Epithelial cell of esophagus (primary cell): ENCODE measurements around the gene UBL7.
A peak's percentile ranks its signal among the peaks of the same experiment; 100 is the strongest.

Source experiments
- DNase-seq: peaks from one replicate; pipeline ENCODE4 v3.0.0; 2010; ENCODE audit warnings: low read depth
- H3K4me3 ChIP-seq: 2 replicates; pipeline ENCODE4 v1.5.1; 2011; ENCODE audit warnings: mild to moderate bottlenecking, low read length, control low read depth
- TF ChIP-seq, protein P1 (sequence below): IDR thresholded peaks from 2 replicates; pipeline ENCODE4 v1.5.1; 2011; ENCODE audit warnings: low read depth, mild to moderate bottlenecking, low read length, control low read depth, inconsistent platforms; ENCODE audit not compliant: insufficient read depth; ENCODE audit errors: missing control alignments

UBL7 gene

DNA sequence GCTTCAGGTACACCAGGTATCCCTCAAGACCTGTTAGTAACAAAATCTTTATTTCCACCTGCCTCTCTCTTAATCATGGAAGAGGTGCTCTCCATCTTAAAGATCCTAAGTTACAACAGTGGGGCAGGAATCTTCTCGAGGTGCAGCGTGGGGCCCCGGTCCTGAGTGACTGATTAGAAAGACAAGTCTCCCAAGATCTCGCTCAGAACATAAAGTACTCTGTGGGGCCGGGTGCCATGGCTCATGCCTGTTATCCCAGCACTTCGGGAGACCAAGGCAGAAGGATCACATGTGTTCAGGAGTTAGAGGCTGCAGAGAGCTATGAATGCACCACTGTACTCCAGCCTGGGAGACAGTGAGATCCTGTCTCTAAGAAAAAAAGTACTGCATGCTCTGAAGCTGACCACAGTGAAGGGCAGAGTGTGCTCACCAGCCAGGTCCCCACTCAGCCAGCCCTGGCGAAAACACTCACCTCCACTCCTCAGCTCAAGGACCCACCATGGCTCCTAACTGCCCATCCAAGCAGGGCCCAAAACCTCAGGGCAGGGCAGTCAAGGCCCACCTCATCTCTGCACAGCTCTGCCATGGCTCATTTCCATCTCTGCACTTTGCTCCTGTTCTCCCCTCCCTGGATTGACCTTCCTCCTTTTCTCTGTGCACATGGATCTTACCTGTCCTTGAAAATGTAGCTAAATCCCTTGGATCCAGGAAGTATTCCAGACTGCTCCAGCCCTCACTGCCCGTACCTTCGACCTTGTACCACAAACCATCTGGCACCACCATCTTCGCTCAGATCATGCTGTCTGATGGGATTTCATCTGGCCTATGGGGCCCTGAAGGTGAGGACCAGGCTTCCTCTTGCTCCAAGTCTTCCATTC lies 34.3 kb downstream of the UBL7 start:
- no peak for DNase-seq
- TF ChIP-seq, protein P1, sequence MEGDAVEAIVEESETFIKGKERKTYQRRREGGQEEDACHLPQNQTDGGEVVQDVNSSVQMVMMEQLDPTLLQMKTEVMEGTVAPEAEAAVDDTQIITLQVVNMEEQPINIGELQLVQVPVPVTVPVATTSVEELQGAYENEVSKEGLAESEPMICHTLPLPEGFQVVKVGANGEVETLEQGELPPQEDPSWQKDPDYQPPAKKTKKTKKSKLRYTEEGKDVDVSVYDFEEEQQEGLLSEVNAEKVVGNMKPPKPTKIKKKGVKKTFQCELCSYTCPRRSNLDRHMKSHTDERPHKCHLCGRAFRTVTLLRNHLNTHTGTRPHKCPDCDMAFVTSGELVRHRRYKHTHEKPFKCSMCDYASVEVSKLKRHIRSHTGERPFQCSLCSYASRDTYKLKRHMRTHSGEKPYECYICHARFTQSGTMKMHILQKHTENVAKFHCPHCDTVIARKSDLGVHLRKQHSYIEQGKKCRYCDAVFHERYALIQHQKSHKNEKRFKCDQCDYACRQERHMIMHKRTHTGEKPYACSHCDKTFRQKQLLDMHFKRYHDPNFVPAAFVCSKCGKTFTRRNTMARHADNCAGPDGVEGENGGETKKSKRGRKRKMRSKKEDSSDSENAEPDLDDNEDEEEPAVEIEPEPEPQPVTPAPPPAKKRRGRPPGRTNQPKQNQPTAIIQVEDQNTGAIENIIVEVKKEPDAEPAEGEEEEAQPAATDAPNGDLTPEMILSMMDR = no peak
- no peak overlapping the region for H3K4me3 ChIP-seq

DNA sequence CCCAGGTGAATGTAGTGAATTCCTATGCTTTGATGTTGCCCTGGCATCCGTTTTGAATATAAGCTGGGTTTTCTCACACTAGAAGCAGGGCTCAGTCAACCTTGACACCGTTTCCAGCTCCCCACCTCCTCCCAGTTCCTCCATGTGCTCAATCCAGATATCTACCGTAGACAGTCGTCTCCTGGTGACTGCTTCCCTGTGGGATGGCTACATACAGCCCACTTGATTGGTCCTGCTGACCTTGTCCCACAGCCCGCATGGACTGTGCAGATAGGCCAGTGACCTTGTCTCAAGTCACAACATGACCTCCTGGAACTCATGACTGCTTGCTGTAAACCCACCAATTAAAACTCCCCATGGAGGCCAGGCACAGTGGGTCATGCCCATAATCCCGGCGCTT lies 35.3 kb downstream of the UBL7 start:
- DNase-seq = no peak
- TF ChIP-seq, protein P1 = no peak
- H3K4me3 ChIP-seq = no peak overlapping the region

DNA sequence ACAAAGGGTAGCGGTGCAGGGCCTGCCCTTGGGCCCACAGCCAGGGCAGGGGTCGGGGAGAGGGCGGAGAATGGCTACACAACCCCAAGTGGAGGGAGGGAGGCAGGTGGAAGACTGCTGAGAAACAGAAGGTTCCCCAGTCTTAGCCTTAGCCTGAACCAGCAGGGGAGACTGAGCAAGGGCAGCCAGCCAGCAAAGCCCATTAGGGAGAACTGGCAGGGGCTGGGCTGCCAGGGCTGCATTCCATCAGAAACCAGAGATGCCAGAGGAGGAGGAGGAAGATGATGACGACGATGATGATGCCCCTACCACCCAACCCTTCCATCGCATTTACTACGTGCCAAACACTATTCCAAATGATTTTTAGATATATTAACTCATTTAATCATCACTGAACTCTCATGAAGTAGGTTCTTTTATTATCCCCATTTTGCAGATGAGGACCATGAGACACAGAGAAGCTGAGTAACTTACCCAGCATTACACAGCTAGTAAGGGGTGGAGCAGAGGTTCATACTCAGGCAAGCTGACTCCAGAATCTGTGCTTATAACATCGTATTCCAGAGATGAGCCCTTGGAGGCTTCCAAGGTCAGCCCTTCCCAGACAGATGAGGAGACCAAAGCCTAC lies 35.9 kb downstream of the UBL7 start:
- no peak overlapping the region for H3K4me3 ChIP-seq
- TF ChIP-seq, protein P1 = no peak
- DNase-seq = no peak

DNA sequence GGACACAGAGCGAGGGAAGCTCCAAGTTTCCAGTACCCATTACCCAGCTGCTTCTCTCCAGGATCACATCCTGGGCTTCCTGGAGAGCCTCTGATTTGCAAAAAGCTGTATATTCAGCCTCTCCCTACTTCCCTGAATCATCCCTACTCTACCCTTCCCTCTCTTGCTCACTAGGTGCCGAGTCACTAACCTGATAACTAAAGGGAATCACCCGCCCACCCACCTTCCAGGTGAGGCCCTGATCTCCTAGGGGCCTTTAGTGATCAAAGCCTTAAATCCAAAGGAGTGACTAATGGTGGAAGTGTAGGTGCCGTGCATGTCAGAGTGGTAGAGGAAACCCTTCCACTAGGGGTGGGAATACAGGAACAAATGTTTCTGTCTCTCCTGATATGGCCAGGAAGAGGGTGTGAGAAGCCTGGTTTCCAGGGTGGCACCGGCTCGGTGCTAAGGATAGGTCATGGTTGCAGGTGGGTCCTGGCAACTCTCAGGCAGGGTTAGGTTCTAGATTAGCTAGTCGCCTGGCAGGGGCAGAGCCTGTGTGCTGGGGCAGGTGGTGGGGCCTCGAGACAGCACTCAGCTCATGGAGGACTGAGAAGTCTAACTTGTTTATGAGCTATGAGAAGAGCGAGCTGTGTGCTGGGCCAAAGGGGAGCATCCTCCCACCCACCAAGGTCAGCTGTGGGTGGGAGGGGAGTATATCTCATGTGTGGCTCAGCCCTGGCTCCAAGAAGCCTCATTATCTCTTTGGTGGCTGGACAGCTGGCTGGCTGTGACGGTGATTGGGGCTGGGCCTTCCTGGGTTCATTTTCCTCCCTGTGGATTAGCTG lies 37.3 kb downstream of the UBL7 start:
- no peak overlapping the region for H3K4me3 ChIP-seq
- DNase-seq = peak; percentile 90
- TF ChIP-seq, protein P1 = peak; percentile 15

DNA sequence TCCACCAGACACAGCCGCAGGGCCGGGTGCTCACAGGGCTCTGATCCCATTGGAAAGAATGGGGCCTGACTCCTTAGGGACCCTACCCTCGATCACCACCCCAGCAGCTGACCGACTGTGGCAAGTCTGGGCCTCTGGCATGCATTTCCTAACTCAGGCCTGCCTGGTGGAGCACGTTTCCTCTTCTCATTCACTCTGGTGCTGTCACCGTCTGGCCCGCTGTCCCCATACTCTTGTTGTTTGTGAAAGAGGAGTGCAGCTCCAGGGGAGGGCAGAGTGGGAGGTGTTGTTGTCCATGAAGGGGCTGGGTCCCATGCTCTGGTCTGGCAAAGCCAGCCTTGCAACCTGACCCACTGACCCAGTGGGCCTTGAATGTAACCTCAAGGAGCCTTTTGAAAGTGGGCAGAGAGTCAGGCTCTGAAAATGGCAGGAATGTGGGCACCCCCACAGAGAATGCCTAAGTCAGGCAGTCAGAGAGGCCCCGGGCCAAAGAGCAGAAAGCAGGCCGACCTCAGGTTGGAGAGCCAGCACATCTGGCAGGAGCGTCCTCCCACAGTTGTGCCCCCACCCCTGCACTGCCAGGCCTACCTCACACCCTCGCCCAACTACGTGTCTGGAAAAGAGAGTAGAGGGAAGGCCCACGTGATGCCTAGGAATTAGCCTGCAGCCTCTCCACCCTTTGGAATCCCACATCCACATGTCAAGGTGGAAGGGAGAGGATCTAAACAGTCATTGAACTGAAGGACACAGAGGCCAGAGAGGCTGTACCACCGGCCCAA lies 38.1 kb downstream of the UBL7 start:
- DNase-seq = peak; percentile 84
- TF ChIP-seq, protein P1 = no peak
- H3K4me3 ChIP-seq = no peak overlapping the region

DNA sequence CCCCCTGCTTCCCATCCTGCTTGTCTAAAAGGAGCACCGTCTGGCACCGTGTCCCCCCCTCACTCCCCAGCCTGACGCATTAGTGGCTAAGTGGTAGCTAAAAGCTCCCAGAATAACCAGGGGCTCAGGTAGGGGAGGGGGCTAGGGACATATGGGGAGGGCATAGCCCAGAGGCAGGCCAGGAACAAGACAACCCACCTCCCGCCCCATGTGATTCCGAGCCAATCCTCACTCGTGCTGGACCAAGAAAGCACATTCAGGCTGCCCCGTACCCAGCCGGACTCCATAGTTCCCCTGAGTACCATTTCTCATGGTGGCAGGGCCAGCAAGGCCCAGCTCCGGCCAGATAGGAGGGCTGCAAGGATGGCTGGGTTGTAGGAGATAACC lies 38.7 kb downstream of the UBL7 start:
- no peak overlapping the region for H3K4me3 ChIP-seq
- TF ChIP-seq, protein P1 = no peak
- no peak for DNase-seq
